OCI-LY1 (cell line): ENCODE data around the gene HOXB7.

Experiments
- H2AFZ ChIP-seq: fragments of 200-600 bp; sonication (generic), shearing (Covaris generic); 2 replicates; pipeline ENCODE4 v1.6.0; 2014; ENCODE audit warnings: antibody characterized with exemption, mild to moderate bottlenecking, low read length
- H3F3A ChIP-seq: fragments of 200-600 bp; sonication (generic), shearing (Covaris generic); 2 replicates; pipeline ENCODE4 v1.6.0; 2014; ENCODE audit warnings: mild to moderate bottlenecking, antibody characterized with exemption, low read length, moderate library complexity; ENCODE audit not compliant: insufficient read depth
- H3K27ac ChIP-seq: fragments of 200-600 bp; sonication (generic); 2 replicates; pipeline ENCODE4 v1.5.1; 2014; ENCODE audit warnings: low read length, mixed run types, mild to moderate bottlenecking, low read depth; ENCODE audit not compliant: poor library complexity, severe bottlenecking
- H3K27me3 ChIP-seq: fragments of 200-600 bp; sonication (generic); 2 replicates; pipeline ENCODE4 v1.6.0; 2014; ENCODE audit warnings: antibody characterized with exemption, mild to moderate bottlenecking, low read length, moderate library complexity; ENCODE audit not compliant: insufficient read depth
- H3K36me3 ChIP-seq: fragments of 200-600 bp; sonication (generic); 2 replicates; pipeline ENCODE4 v1.6.1; 2014; ENCODE audit warnings: mild to moderate bottlenecking, antibody characterized with exemption, low read length, moderate library complexity, mixed read lengths; ENCODE audit not compliant: insufficient read depth
- H3K4me1 ChIP-seq: fragments of 200-600 bp; sonication (generic); 2 replicates; pipeline ENCODE4 v1.5.1; 2014; ENCODE audit warnings: mild to moderate bottlenecking, low read length, moderate library complexity; ENCODE audit not compliant: insufficient read depth, severe bottlenecking
- H3K4me2 ChIP-seq: fragments of 200-600 bp; sonication (generic), shearing (Covaris generic); 2 replicates; pipeline ENCODE4 v1.6.1; 2014; ENCODE audit warnings: low read length
- H3K4me3 ChIP-seq: fragments of 200-600 bp; sonication (generic); 2 replicates; pipeline ENCODE4 v1.5.1; 2014; ENCODE audit warnings: low read length, low read depth, mild to moderate bottlenecking, mixed read lengths; ENCODE audit not compliant: poor library complexity, severe bottlenecking
- H3K79me2 ChIP-seq: fragments of 200-600 bp; shearing (Covaris generic); 2 replicates; pipeline ENCODE4 v1.6.1; 2016; ENCODE audit warnings: mixed run types, low read length, mixed read lengths; ENCODE audit not compliant: insufficient read depth
- H3K9ac ChIP-seq: fragments of 200-600 bp; sonication (generic), shearing (Covaris generic); 2 replicates; pipeline ENCODE4 v1.6.1; 2014; ENCODE audit warnings: mild to moderate bottlenecking, low read length, mixed read lengths
- H3K9me2 ChIP-seq: fragments of 200-600 bp; sonication (generic), shearing (Covaris generic); 2 replicates; pipeline ENCODE4 v1.6.1; 2014; ENCODE audit warnings: low read depth, mild to moderate bottlenecking, low read length, mixed read lengths
- H3K9me3 ChIP-seq: fragments of 200-600 bp; shearing (Covaris generic); 2 replicates; pipeline ENCODE4 v1.6.1; 2014; ENCODE audit warnings: low read length, mixed read lengths
- H4K20me1 ChIP-seq: fragments of 200-600 bp; sonication (generic), shearing (Covaris generic); 2 replicates; pipeline ENCODE4 v1.6.0; 2016; ENCODE audit warnings: mild to moderate bottlenecking, low read length; ENCODE audit not compliant: insufficient read depth
- CTCF ChIP-seq: fragments of 200-600 bp; sonication (generic), shearing (Covaris generic); IDR thresholded peaks from 2 replicates; pipeline ENCODE4 v1.5.1; 2017; ENCODE audit warnings: mild to moderate bottlenecking, antibody characterized with exemption, low read length, moderate library complexity, mixed read lengths
- EZH2 ChIP-seq: fragments of 200-600 bp; sonication (generic), shearing (Covaris generic); IDR thresholded peaks from 2 replicates; pipeline ENCODE4 v1.8.0; 2017; ENCODE audit warnings: borderline replicate concordance, mixed run types, mild to moderate bottlenecking, antibody characterized with exemption, low read length, moderate library complexity, mixed read lengths

HOXB7 gene

GRCh38 chr17:48563867-48564187 lies 47.0 kb downstream of the HOXB7 start:
- no peaks in the 10 kb centered on the region for H3F3A ChIP-seq
- no peaks in the 10 kb centered on the region for H3K79me2 ChIP-seq
- H3K4me1 ChIP-seq = no peaks in the 10 kb centered on the region
- TF ChIP-seq EZH2 (no peak), CTCF (no peak)
- H3K9me2 ChIP-seq = no peaks in the 10 kb centered on the region
- H3K27ac ChIP-seq = no peak overlapping the region
- no peaks in the 10 kb centered on the region for H4K20me1 ChIP-seq
- H2AFZ ChIP-seq = no peak overlapping the region
- H3K4me3 ChIP-seq = no peak overlapping the region
- H3K9me3 ChIP-seq = no peaks in the 10 kb centered on the region
- H3K4me2 ChIP-seq = no peak overlapping the region
- no peak overlapping the region for H3K9ac ChIP-seq
- H3K27me3 ChIP-seq = no peaks in the 10 kb centered on the region; the same call in 1 of the 2 replicates
- H3K36me3 ChIP-seq = no peaks in the 10 kb centered on the region

GRCh38 chr17:48563385-48563838 lies 47.4 kb downstream of the HOXB7 start:
- Histone ChIP-seq H3K36me3 (no peaks in the 10 kb centered on the region), H2AFZ (no peak overlapping the region), H3K9me2 (no peaks in the 10 kb centered on the region), H3K9ac (no peak overlapping the region), H3K27ac (no peak overlapping the region), H3F3A (no peaks in the 10 kb centered on the region), H3K27me3 (no peaks in the 10 kb centered on the region; the same call in 1 of the 2 replicates), H3K4me1 (no peaks in the 10 kb centered on the region), H4K20me1 (no peaks in the 10 kb centered on the region), H3K9me3 (no peaks in the 10 kb centered on the region), H3K4me2 (no peak overlapping the region), H3K4me3 (no peak overlapping the region), H3K79me2 (no peaks in the 10 kb centered on the region)
- TF ChIP-seq EZH2 (no peak), CTCF (no peak)

GRCh38 chr17:48562934-48563333 lies 47.9 kb downstream of the HOXB7 start:
- Histone ChIP-seq H3K27me3 (no peaks in the 10 kb centered on the region; the same call in 1 of the 2 replicates), H3F3A (no peaks in the 10 kb centered on the region), H3K9me3 (no peaks in the 10 kb centered on the region), H3K4me3 (no peak overlapping the region), H3K27ac (no peak overlapping the region), H3K9me2 (no peaks in the 10 kb centered on the region), H3K4me2 (no peak overlapping the region), H3K36me3 (no peaks in the 10 kb centered on the region), H3K9ac (no peak overlapping the region), H3K79me2 (no peaks in the 10 kb centered on the region), H4K20me1 (no peaks in the 10 kb centered on the region), H3K4me1 (no peaks in the 10 kb centered on the region), H2AFZ (no peak overlapping the region)
- TF ChIP-seq CTCF (no peak), EZH2 (no peak)
